PFSK-1 (cell line): Measurements from ENCODE around the gene GUCY1B1.

Experiments
- FOXP2 ChIP-seq: optimal IDR thresholded peaks from 2 replicates; pipeline ENCODE3; 2011; ENCODE audit warnings: borderline replicate concordance, control low read depth, inconsistent platforms; ENCODE audit not compliant: insufficient read depth; ENCODE audit errors: extremely low read length, extremely low read depth
- POLR2AphosphoS5 ChIP-seq: IDR thresholded peaks from 2 replicates; pipeline ENCODE4 v1.6.1; 2012; ENCODE audit warnings: low read depth, mild to moderate bottlenecking, control low read depth, low read length, moderate library complexity
- SIN3A ChIP-seq: IDR thresholded peaks from 2 replicates; pipeline ENCODE4 v1.6.1; 2012; ENCODE audit warnings: mild to moderate bottlenecking, low read length, moderate library complexity, borderline replicate concordance; ENCODE audit not compliant: insufficient read depth
- TAF1 ChIP-seq: IDR thresholded peaks from 2 replicates; pipeline ENCODE4 v1.6.1; 2012; ENCODE audit warnings: low read length, control low read depth, borderline replicate concordance; ENCODE audit not compliant: insufficient read depth
- TF ChIP-seq, protein P1 (sequence below), 2 experiments: IDR thresholded peaks; 2 replicates each; pipeline versions ENCODE4 v1.6.1 to v1.8.0; 2011 to 2012; ENCODE audit warnings: low read depth in 2 of 2, low read length in 2 of 2, control low read depth in 1 of 2, inconsistent platforms in 1 of 2, mild to moderate bottlenecking in 1 of 2, moderate library complexity in 1 of 2; ENCODE audit not compliant: insufficient read depth in 1 of 2

The GUCY1B1 gene

DNA sequence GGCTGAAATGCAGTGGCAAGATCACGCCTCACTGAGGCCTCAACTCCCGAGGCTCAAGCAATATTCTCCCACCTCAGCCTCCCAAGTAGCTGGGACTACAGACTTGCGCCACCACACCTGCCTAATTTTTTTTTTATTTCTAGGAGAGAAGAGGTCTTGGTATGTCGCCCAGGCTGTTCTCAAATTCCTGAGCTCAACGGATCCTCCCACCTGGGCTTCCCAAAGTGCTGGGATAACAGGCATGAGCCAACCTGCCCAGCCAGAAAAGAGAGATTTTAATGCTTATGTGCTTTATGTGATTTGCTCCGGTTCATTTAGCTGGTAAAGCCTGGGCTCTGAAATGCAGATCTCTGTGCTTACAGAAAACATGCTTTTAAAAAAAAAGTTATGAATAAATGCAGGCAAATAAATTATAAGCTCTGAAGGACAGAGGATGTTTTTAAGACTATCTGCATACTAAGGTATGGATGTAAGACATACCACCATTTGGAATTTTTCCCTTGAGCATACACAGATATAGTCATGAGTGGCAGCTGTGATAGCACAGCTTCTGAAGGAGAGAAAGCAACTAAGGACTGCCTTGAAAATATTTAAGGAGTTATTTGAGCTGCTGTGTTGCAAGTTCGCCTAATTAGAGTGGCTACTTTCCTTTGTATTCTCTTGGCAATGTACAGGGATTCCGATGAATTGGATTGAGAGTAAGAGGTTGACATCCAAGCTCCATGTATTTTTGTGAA lies 13.8 kb downstream of the GUCY1B1 start:
- TF ChIP-seq POLR2AphosphoS5: no peak
- no peak for TF ChIP-seq TAF1
- TF ChIP-seq, protein P1, sequence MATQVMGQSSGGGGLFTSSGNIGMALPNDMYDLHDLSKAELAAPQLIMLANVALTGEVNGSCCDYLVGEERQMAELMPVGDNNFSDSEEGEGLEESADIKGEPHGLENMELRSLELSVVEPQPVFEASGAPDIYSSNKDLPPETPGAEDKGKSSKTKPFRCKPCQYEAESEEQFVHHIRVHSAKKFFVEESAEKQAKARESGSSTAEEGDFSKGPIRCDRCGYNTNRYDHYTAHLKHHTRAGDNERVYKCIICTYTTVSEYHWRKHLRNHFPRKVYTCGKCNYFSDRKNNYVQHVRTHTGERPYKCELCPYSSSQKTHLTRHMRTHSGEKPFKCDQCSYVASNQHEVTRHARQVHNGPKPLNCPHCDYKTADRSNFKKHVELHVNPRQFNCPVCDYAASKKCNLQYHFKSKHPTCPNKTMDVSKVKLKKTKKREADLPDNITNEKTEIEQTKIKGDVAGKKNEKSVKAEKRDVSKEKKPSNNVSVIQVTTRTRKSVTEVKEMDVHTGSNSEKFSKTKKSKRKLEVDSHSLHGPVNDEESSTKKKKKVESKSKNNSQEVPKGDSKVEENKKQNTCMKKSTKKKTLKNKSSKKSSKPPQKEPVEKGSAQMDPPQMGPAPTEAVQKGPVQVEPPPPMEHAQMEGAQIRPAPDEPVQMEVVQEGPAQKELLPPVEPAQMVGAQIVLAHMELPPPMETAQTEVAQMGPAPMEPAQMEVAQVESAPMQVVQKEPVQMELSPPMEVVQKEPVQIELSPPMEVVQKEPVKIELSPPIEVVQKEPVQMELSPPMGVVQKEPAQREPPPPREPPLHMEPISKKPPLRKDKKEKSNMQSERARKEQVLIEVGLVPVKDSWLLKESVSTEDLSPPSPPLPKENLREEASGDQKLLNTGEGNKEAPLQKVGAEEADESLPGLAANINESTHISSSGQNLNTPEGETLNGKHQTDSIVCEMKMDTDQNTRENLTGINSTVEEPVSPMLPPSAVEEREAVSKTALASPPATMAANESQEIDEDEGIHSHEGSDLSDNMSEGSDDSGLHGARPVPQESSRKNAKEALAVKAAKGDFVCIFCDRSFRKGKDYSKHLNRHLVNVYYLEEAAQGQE (IDR thresholded peaks at IDR 0.05; ENCODE audit: insufficient read depth in 1 of 2, low read depth in 2 of 2, low read length in 2 of 2): no peak
- no peak for TF ChIP-seq FOXP2
- TF ChIP-seq SIN3A: no peak

DNA sequence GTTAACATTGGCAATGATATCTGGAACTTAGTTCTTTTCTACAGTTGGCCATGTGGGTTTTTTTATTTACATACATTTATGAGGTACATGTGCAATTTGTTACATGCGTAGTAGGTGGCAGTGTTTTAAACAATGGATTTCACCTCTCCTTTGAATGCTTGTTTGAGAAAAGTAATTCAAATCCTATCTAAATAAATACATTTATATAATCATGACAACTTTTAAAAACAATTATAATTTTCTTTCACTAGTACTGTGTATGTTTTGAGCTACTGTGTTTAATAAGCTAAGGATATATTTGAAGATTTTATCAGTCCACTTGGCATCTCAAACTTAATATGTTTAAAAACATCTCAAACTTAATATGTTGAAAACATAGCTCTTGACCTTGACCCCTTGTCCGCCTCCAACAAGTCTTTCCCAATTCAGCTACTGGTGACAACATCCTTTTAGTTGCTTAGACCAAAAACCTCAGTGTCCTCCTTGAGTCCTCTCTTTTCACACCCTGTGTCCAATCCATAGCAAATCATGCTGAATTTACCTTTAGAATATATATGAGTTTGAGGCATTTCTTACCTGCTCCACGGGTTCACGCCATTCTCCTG lies 14.5 kb downstream of the GUCY1B1 start:
- TF ChIP-seq TAF1: no peak
- no peak for TF ChIP-seq SIN3A
- TF ChIP-seq FOXP2: no peak
- TF ChIP-seq POLR2AphosphoS5: no peak
- TF ChIP-seq, protein P1 (IDR thresholded peaks at IDR 0.05; ENCODE audit: insufficient read depth in 1 of 2, low read depth in 2 of 2, low read length in 2 of 2): no peak

DNA sequence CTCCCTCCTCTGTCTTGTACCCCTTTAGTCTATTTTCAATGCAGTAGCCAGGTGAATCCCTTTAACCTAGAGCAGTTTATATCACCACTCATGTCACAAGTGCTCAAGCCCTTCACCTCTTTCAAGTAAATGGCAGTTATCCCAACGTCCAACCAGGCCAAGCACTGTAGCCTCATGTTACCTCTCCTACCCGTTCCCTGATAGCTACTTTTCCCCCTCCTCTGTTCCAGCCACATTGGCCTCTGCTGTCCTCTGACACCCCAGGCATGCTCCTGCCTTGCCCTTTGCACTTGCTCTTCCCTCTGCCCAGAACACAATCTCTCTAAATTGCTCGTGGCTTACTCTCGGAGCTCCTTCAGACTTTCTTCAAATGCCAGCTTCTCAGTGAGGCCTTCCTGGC lies 15.2 kb downstream of the GUCY1B1 start:
- TF ChIP-seq FOXP2 (no peak), SIN3A (no peak), POLR2AphosphoS5 (no peak)
- TF ChIP-seq, protein P1 (IDR thresholded peaks at IDR 0.05; ENCODE audit: insufficient read depth in 1 of 2, low read depth in 2 of 2, low read length in 2 of 2): no peak

DNA sequence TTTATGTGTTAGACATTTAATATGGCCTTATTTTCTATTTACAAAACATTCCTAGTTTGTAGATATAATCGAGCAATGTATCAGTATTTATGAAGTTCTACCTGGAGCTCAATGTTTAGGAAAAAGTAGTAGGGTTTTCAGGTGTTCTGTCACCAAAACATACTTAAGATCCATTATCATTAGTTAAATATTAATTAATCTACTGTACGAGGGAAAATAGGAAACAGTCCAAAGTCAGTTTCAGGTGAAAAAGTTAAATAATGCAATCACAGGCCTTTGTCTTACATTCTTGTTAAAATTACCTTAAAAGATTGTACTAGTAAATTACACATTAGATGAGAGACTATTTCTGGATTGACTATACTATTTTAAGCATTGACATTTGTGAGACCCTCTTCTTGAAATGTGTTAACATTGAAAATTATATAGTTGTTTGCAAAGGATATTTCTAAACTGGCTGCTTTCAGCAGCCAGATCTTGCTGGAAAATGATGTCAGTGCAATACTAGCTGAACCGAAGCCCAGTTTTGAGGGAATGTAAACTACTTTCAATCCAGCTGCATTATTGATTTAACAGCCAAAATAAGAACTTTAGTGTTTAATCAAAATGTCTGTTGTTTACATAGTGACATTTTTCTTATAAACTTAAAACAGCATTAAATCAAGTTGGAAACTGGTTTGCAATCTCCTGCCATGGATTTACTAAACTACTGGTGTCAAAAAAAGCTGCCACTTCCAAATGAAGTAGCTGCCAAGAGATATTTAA lies 19.3 kb downstream of the GUCY1B1 start:
- TF ChIP-seq SIN3A (no peak), TAF1 (no peak)
- TF ChIP-seq, protein P1 (IDR thresholded peaks at IDR 0.05; ENCODE audit: insufficient read depth in 1 of 2, low read depth in 2 of 2, low read length in 2 of 2): no peak
